GM19452 (cell line): ENCODE results near the gene SCAMP5.

Experiments
- ATAC-seq: cut with Tn5 transposase; IDR thresholded peaks from one replicate; pipeline ENCODE4 v1.9.1; 2021; ENCODE audit not compliant: unreplicated experiment

The SCAMP5 gene

GRCh38 chr15:75021341-75021740 lies 26.0 kb downstream of the SCAMP5 start:
- no peak for ATAC-seq

GRCh38 chr15:75022783-75023180 lies 27.4 kb downstream of the SCAMP5 start:
- no peak for ATAC-seq

DNA sequence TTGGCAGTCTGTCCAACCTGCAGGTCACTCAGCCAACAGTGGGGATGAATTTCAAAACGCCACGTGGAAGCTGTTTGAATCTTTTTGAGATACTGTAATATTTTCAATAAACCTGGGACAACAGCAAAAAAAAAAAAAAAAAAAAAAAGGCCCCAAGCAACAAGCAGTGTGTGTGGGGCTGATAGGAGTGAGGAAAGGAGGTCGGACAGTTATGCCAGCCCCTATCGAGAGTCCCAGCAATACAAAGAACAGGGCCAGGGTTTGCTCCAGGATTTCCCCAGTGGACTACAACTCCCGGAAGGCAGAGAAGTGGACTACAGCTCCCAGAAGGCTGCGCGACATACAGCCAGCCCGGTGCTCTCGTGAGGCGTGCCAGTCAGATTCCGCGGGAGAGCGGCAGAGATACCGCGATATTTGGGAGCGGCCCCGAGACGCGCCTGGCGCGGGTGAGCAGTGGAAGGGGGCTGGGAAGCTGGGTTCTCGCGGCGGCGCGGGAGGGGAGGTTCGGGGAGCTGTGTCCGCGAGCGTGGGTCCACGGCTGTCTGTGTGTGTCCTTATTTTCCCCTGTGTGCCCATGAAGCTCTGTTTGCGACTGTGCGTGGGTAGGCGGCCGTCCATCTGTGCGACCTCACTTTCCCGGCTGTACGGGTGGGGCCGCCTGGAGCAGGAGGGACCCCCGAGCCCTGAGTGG lies 28.0 kb downstream of the SCAMP5 start, which contains the start of gene PPCDC:
Gene PPCDC, plus strand, starts transcription at position 410 of the 691 bp plus-strand sequence. CDS start 4,729 bp downstream, outside the sequence.
- ATAC-seq: peak; percentile 98

DNA sequence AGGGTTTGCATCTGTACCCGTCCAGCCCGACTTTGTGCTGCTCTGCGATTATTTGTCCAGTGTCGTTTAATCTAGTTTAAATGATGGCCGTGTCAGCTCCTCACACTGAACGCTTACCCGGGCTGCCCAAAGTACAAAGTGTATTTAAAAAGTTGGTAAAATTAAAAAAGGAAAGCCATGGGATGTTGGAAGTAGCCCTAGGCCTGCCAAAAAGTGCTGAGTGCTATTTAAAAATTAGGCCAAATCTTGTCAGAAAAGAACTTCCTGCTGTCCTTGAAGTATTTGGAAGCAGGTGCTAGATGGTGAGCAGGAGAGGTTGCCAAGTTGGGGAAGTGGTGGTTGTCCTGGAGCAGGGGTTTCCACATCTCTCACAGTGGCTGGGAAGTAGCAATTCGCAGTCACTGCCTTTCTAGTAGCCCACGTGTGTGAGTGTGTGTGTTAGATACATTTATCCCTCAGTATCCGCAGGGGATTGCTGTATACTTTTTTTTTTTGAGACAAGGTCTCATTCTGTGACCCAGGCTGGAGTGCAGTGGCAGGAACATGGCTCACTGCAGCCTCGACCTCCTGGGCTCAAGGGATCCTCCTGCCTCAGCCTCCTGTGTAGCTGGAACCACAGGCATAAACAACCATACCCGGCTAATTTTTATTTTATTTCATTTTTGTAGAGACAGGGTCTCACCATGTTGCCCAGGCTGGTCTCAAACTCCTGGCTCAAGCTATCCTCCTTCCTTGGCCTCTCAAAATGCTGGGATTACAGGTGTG lies 28.7 kb downstream of the SCAMP5 start:
- ATAC-seq: no peak

GRCh38 chr15:75025107-75025506 lies 29.7 kb downstream of the SCAMP5 start:
- ATAC-seq: no peak

DNA sequence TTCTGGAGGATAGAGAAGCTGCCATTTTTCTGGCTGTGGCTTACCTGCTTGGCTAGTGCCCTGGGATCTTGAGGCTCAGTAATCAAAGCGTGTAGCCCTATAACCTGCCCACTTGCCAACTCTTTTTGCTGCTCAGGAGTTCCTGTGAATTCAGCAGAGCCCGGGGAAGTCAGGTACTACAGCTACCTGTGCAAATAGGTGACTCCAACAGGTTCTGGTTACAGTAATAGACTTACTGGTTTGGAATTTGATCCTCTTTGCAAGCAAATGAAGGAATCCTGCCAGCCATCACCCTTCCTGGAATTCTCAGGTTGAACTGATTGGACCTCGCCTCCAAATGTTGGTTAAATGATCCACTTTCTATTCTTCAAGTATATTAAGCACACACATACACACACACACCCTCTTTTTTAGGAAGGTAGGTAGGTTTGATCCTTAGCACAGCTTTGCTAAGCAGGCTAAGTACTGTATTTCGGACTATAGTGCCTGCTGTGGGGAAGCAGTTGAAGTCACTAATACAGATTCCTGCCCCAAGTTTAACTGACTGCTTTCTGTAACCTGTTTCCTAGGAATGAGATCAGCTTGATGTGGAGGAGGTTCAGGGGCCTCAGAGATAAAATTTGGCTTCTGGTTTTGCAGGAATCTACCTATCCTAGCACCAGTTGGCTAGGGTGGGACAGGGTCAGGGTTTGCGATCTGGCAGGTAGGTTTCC lies 30.3 kb downstream of the SCAMP5 start:
- ATAC-seq: no peak

GRCh38 chr15:75027551-75027950 lies 32.2 kb downstream of the SCAMP5 start:
- ATAC-seq: no peak

DNA sequence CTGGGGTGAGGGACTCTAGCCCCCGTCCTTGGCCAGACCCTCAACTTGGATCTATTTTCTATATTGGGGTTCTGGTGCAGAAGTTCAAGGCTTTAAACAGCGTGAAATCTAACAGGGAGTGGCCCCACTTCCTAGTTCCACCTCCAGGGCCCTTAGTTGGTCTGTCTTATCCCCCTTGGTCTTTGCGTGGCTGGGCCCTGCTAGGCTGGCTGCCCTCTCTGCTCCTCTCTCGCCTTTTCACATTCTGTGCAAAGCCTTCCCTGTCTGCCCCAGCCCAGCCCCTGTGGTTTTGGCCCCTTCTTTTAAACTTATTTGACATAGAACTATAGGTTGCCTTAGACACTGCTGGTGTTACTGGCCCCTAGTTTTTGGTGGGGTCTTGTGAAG lies 33.6 kb downstream of the SCAMP5 start:
- no peak for ATAC-seq

GRCh38 chr15:75029378-75030022 lies 34.1 kb downstream of the SCAMP5 start:
- no peak for ATAC-seq

- ATAC-seq: no peak
These were observed 34.7 kb downstream of the SCAMP5 start for GRCh38 chr15:75030023-75030413.

DNA sequence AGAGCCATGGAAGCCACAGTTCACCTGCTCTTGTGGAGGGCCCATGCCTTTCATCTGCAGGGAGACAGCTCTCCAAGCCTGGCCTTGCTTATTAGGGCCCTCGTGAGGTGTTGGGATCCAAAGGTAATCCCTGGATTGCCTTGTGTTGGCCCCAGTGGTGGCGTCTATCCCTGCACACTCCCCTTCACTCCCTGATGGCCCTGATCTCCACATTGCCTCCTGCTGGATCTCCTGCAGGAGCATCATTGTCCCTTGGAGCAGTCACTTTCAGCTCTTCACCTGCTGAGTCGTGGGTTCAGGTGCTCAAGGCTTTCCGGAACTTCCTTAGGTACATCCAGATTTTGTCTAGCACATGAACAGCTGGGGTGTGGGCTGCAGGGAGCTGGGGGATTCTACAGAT lies 35.1 kb downstream of the SCAMP5 start:
- no peak for ATAC-seq

DNA sequence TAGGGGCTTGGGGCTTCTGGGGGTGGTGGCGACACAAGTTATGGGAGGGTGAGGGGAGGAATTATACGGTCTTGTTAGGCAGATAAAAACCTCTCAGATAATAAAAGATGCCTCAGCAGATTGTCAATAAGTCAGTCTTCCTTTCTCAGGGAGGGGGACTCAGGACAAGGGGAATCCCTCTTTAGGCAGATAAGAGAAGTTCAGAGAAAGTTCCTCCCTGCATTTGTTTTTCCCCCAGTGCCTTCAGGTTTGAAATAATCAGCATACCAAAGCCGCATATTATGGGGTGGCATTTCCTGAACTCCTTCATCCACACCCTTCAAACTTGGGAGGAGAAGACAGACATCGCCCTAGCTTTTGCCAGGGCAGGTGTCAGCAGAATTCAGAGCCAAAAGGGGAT lies 36.5 kb downstream of the SCAMP5 start:
- ATAC-seq: no peak

DNA sequence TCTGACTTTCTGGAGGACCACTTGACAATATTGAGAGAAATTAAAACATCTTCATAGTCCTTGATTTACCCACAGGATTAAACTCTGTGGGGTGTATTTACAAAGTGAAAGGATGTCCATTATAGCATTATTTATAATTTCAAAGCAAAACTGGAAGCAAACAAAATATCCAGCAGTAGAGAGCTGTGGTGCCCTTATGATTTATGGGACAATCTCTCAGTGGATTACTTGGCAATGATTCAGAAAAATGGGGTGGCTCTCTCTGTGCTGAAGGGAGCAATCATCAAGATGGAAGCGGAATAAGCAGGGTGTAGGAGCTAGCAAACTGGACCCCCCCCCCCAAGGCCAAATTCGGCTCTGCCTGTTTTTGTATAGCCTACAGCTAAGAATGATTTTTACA lies 37.0 kb downstream of the SCAMP5 start:
- no peak for ATAC-seq

- no peak for ATAC-seq
These were observed 38.4 kb downstream of the SCAMP5 start for GRCh38 chr15:75033809-75034208.

DNA sequence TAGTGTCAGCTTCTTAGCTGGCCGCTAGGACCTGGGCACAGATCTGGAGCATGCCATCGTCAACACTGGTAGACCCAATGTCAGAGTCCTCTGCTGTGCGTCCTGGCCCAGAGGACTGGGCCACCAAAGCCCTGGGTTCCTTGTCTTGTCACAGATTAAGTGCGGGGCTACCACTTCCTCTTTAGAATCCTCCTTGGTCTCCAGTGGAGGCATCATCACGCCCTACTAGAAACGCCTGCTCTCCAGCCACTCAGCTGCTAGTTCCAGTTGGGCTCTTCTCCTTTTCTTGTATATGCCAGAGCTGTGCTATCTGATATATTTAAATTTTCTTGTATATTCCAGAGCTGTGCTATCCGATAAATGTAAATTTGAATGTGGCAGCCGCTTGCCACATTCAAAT lies 39.3 kb downstream of the SCAMP5 start:
- no peak for ATAC-seq

GRCh38 chr15:75036212-75036616 lies 40.9 kb downstream of the SCAMP5 start:
- no peak for ATAC-seq

- no peak for ATAC-seq
These were observed 42.3 kb downstream of the SCAMP5 start for GRCh38 chr15:75037685-75038084.

GRCh38 chr15:75038231-75038630 lies 42.9 kb downstream of the SCAMP5 start:
- ATAC-seq: no peak

DNA sequence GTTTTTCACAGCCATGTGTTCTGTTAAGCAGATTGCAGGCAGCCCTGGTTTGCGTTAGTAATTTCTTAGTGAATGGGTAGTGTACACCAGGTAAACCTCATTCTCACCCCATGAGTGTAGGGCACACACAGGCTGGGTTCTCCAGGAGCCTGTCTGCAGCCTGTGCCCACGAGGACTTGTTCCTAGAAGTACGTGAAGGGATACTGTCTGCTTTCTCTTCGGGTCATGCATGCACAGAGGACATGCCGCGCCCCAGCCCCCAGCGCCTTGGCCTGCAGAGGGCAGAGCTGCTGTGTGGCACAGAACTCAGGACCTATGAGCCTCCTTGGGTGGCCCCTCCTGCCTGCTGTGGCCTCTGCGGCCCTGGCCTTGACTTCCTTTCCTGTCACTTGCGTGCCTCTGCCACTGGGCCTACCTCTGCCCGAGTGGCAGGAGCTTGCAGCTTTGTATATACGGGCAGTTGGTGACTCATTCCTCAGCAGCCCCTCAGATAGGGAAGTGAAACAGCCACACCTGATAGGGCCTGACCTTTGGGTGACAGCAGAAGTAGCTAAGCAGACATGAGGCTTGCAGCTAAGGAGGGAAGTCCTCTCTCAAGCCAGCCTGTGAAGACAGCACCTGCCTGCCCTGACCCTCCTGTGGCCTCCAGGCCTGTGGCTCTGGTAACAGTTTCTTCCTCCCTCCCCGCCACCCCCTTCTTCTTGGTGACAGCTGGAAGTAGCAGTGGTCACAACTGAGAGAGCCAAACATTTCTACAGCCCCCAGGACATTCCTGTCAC lies 47.6 kb downstream of the SCAMP5 start:
- peak; percentile 70 for ATAC-seq

GRCh38 chr15:75043509-75044257 lies 48.3 kb downstream of the SCAMP5 start:
- ATAC-seq: peak; percentile 31
